ENCODE measurements around the gene VCAN. TPM values are rescaled to one million over a fixed set of nuclear protein-coding genes. Genes with fewer than 3 reads are reported as not detected.

VCAN gene
- polyA plus RNA-seq, 3 donors = 304 to 351 (median 347) TPM

Other genes starting within 250 kb of the VCAN start
- 1 to 10 TPM; 5.7 to 9.9 (median 9.6) TPM for gene HAPLN1, start 249.1 kb downstream of the VCAN start, polyA plus RNA-seq (ENCODE audit: insufficient read length in 3 of 3)